Glutamatergic neuron (in vitro differentiated cells): ENCODE measurements around the gene LYRM4. TPM values are rescaled to one million over a fixed set of nuclear protein-coding genes. Genes with fewer than 3 reads are reported as not detected.

Source experiments
- DNase-seq: peaks from one replicate; pipeline ENCODE4 v3.0.0; 2022
- H3K27ac Mint-ChIP-seq: one replicate; pipeline ENCODE4 v1.8.0; 2020; ENCODE audit warnings: mild to moderate bottlenecking, mixed read lengths, inconsistent platforms; ENCODE audit not compliant: unreplicated experiment
- H3K27me3 Mint-ChIP-seq: one replicate; pipeline ENCODE4 v1.8.0; 2020; ENCODE audit warnings: mild to moderate bottlenecking, moderate library complexity, mixed read lengths, inconsistent platforms; ENCODE audit not compliant: unreplicated experiment
- H3K36me3 Mint-ChIP-seq: one replicate; pipeline ENCODE4 v1.8.0; 2020; ENCODE audit warnings: mild to moderate bottlenecking, mixed read lengths, inconsistent platforms; ENCODE audit not compliant: unreplicated experiment
- H3K4me1 Mint-ChIP-seq: one replicate; pipeline ENCODE4 v1.8.0; 2020; ENCODE audit warnings: mild to moderate bottlenecking, low read depth, mixed read lengths, inconsistent platforms; ENCODE audit not compliant: unreplicated experiment
- H3K4me3 Mint-ChIP-seq: one replicate; pipeline ENCODE4 v1.8.0; 2020; ENCODE audit warnings: mild to moderate bottlenecking, mixed read lengths, inconsistent platforms; ENCODE audit not compliant: unreplicated experiment
- H3K9me3 Mint-ChIP-seq: one replicate; pipeline ENCODE4 v1.8.0; 2020; ENCODE audit warnings: mild to moderate bottlenecking, moderate library complexity, mixed read lengths, inconsistent platforms; ENCODE audit not compliant: unreplicated experiment
- CTCF ChIP-seq: fragments of 200-600 bp; sonication (generic); IDR thresholded peaks from one replicate; pipeline ENCODE4 v1.5.0; 2021; ENCODE audit not compliant: partially characterized antibody, unreplicated experiment
- total RNA-seq: library from RNA; stranded (reverse); fragmentation: NEBNext Ultra II Directional; extraction: Animal tissue kit (Norgen Biotek cat#: 25700); gene quantifications from one replicate; pipeline ENCODE4 v1.2.1, GENCODE V29; 2021; ENCODE audit not compliant: unreplicated experiment

LYRM4 gene
- total RNA-seq, 1 donor from 2014 or later, result 29.5 TPM

- Mint-ChIP-seq H3K27me3 (no peaks in the 10 kb centered on the region), H3K4me3 (no peak overlapping the region), H3K4me1 (peaks cover 8% of the 10 kb centered on the region), H3K27ac (no peak overlapping the region), H3K9me3 (no peaks in the 10 kb centered on the region), H3K36me3 (no peaks in the 10 kb centered on the region)
- TF ChIP-seq CTCF, result no peak
- DNase-seq, result no peak
These were observed 126.8 kb downstream of the LYRM4 start for GRCh38 chr6:5133943-5134342.

- no peak overlapping the region for H3K4me3 Mint-ChIP-seq
- H3K4me1 Mint-ChIP-seq, result peaks cover 13% of the 10 kb centered on the region
- no peak overlapping the region for H3K27ac Mint-ChIP-seq
- DNase-seq, result no peak
- H3K27me3 Mint-ChIP-seq, result no peaks in the 10 kb centered on the region
- TF ChIP-seq CTCF, result no peak
- H3K9me3 Mint-ChIP-seq, result no peaks in the 10 kb centered on the region
- no peaks in the 10 kb centered on the region for H3K36me3 Mint-ChIP-seq
These were observed 128.0 kb downstream of the LYRM4 start for GRCh38 chr6:5132731-5133130.

DNA sequence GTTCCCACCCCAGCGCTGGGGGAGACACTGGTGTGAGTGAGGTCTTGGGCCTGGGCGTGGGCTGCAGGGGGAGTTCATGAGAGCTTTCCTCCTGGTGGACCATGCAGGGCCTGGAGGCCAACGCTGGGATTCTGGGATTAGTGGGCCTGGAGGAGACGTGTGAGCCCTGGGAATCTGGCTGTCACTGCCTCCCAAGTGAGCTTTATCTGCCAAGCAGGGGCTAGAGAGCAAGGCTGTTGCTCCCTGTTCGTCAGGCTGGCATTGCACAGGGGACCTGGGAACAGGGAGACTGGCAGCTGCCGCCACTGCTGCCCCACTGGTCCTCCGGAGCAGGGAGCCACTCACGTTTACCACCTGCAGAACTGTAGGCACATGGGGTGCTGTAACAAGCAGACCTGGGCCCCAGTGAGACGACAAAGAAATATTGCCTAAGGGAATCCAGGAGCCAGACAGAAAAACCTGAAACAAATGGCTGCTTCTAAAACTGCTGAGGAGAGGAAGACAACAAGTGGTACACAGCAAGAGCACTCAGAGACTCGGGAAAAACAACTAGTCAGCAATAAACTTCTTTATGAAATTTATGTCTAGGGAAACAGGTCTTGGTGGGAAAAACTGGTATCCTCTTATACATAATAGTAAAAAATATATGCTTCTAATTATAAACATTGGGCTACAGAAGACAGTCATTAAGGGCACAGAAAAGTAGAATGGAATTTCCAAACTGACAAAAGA, 130.4 kb downstream of the LYRM4 start:
- no peak for TF ChIP-seq CTCF
- H3K9me3 Mint-ChIP-seq, result no peaks in the 10 kb centered on the region
- H3K4me1 Mint-ChIP-seq, result peaks cover 13% of the 10 kb centered on the region
- H3K4me3 Mint-ChIP-seq, result no peak overlapping the region
- H3K27ac Mint-ChIP-seq, result no peak overlapping the region
- H3K27me3 Mint-ChIP-seq, result no peaks in the 10 kb centered on the region
- DNase-seq, result no peak
- no peaks in the 10 kb centered on the region for H3K36me3 Mint-ChIP-seq

- Mint-ChIP-seq H3K9me3 (no peaks in the 10 kb centered on the region), H3K27me3 (no peaks in the 10 kb centered on the region), H3K4me1 (peaks cover 13% of the 10 kb centered on the region), H3K4me3 (no peak overlapping the region), H3K36me3 (no peaks in the 10 kb centered on the region), H3K27ac (no peak overlapping the region)
- DNase-seq, result no peak
- no peak for TF ChIP-seq CTCF
These were observed 132.4 kb downstream of the LYRM4 start for GRCh38 chr6:5128351-5128750.

GRCh38 chr6:5127106-5127687, 133.6 kb downstream of the LYRM4 start:
- Mint-ChIP-seq H3K36me3 (no peaks in the 10 kb centered on the region), H3K4me3 (no peak overlapping the region), H3K9me3 (no peaks in the 10 kb centered on the region), H3K4me1 (peaks cover 13% of the 10 kb centered on the region), H3K27me3 (no peaks in the 10 kb centered on the region), H3K27ac (no peak overlapping the region)
- DNase-seq, result no peak
- TF ChIP-seq CTCF, result no peak
